SIG-M5 treated with dmso at 0.1 percent for 504 hours (cell line): ENCODE data around the gene STRA8.
A peak's percentile ranks its signal among the peaks of the same experiment; 100 is the strongest.
"Not testable (repeated sequence)": the region's sequence is repeated elsewhere in the genome, so short reads cannot be mapped to it uniquely, and the experiment has no call there.

ENCODE experiments used
- DNase-seq: peaks from one replicate; lab custom pipeline; 2025; ENCODE audit not compliant: unreplicated experiment; lab: John Stamatoyannopoulos, UW

Gene STRA8

DNA sequence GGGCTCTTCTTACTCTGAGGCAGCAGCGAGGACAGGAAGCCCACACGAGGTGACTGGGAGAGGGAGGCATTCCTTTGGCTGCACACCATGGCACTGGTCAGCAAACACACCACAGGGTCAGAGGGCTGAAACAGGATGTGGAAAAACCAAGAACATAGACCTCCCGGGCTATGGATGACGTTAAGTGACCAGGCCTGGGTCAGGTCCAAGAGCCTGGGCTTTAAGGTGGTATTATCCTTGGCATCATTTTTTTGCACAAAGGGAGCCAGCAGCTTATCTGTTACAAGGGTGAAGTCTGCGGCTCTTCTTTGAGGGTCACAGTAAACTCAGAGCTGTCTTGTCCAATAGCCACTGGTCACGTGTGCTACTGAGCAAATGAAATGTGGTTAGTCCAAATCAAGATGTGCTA lies 29.3 kb upstream of the STRA8 start:
- no peak for DNase-seq

DNA sequence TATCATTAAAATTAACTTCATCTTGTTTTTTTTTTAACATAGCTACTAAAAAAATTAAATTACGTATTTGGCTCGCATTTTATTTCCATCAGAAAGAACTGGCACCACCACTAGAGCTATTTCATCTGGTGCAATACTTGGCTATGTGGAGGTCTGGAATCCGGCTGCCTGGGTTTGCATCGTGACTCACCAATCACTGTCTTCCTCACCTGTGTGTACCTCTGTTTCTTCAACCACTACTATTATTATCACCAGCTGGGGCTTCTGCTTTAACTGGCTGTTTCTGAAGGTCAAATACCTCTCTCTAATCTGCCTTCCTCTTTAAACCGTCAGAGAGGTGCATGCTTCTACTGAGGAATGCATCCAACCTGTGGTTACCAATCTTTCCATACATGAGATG lies 28.8 kb upstream of the STRA8 start:
- no peak for DNase-seq

DNA sequence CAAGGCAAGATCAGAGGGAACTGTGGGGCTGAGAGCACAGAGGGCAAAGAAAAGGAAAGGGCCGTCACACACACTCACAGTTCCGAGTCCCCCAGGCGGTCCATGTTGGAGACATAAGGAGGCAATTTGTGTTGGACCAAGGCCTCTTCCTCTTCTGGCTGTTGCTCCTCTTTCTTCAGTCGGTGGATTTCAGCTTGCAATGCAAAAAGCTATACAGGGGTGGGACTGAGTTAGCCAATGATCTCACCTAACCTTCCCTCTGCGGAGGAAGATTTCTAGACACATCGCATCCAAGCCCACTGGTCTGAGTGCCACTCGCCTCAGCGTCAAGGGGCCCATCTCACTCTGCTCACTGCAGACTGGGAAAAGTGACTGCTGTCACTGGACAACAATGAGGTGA lies 27.8 kb upstream of the STRA8 start:
- no peak for DNase-seq

DNA sequence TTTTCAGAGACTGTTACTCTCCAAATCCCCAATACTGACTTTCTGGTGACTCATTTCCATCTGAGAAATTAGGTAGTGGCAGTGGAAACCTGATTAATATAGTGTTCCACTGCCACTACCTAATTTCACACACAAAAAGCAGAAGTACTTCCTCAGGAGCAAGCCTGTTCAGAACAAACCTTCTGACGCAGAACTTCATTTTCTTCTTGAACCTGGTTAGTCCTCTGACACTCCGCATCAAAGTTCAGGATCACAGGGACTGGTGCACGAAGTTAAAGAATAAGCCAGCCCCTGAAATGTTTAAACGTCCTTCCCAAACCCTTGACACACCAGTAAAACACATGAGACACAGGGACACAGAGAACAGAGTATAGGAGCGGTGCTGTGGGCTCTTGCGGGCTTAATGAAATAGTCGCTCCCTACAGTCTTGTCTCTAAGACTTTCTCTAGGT lies 26.7 kb upstream of the STRA8 start:
- peak; percentile 31 for DNase-seq

DNA sequence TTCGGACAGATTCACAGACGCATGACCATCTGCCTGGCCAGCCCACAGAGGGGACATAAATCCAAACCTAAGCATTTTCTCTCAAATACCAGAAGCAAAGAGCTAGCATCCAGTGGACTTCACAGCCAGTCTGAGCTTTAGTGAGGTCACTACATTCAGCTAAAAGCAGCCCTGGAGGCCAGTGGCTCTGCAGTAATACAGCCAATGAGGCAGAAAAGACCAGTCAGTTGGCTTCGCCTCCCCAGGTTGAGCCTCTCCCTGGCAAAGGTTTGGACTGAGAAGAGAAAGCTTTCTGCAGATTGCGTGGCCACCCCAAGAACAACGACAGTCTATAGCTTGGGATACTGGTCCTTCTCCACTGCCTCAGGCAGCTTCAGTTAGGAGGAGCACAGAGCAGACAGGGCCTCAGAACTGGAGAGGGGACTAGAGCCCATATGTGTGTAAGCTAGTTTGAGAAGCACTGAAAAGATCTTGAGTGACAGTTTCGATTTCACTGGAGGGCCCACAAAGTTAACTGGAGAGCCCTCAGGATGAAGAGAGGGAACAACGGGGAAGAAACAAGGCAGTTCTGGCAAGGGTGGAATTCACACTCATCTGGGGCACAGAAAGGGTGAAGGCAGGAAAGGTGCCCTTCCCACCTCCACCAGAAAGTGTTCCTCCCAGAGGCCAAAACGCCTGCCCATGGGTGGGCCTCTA lies 26.1 kb upstream of the STRA8 start:
- no peak for DNase-seq

DNA sequence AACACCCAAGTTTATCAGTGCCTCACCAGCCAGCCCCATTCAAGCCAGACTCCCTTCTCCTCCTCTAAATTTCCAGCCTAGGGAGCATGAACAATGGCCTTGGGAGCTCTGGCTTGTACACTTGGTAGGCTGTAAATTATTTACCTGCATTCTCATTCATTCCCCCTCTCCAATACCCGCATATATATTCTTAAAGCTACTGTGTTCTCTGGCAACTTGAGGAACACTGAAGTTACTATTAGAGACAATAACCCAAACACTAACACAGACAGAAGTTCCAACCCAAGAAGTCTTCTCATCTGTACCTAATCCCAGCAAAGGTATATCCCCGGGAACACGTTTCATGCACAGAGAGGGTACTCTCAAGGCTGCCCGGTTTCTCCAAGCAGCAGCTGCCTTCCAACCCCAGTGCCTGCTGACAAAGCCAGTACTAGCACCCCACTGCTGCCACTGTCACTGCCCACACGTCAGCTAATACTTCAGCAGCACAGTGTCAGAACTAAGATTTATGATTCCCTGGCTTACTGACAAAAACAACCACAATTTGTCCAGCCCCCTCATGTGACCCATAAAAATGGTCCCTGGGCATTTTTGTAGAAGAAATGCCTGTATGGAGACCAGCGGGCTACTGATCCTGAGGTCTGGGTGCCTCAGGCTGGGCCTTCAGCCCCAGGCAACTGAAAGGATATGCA lies 25.4 kb upstream of the STRA8 start:
- no peak for DNase-seq

DNA sequence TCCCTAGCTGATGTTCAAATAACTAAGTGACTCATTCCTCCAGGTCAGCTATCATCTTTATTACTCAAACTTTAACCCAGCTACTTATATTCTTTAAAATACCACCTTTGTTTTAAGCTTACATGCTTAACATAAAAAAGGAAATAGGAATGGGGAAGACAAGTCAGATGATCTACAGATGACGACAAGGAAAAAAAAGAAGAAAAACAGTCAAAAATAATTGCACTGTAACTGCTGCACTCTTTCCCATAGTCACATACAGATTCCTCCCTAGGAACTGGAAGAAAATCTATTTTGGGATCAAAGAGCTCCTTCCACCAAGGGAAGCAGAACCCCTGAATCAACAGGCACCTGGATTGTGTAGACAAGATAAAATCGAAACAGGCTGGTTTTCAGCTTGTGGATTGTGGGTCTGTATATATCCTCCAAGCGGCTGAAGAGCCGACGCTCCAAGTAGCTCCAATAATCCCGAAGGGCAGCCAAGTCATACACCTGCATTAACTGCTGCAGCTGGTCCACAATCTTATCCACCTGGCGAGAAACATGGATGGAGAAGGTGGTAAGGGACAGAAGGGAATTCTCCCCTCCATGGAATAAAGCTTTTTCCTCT lies 24.3 kb upstream of the STRA8 start:
- DNase-seq: no peak

DNA sequence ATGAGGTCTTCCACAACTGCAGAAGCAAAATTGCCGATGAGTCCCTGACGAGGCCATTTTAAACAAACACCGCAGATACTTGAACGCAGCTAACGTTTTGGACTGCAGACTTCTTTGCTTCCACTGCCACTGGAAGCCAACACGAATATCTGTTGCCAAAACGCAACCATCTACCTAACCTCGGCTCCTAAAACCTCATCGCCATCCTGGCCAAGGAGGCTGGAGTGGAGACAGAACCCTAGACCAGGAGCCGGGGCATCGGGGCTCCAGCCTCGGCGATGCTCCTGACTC lies 22.8 kb upstream of the STRA8 start:
- peak; percentile 18 for DNase-seq

DNA sequence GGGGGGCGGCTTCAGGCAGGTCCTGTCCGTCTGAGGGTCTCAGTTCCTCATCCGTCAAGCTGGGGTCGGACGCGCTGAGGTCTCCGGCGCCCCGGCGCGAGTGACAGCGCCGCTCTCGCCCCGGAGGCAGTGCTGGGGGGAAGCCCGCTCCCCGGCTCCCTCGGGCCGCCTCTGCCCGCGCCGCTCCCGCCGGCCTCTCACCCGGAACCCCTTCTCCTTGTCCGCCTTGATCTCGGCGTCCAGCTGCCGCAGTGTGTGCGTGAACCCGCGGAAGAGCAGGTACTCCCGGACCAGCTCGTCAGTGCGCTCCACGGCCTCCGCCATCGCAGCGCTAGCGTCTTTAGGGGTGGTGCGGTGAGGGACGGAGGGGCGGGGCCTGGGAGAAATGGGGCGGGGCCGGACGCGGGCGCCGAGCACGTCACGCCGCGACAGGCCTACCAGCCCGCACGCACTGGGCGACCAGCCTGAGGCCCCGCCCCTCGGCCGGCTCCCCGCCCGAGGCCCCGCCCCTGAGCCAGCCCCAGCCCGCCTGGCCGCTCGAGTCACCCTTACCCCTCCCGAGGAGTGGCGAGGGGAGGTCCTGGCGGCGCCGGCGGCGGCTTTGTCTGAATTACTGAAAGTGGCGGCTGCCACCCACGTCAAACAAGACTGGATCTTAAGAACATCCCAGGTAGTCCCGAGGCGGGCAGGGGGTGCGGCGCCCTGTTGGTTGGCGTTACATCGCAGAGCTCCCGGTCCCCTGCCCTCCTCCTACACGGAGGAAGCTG lies 22.3 kb upstream of the STRA8 start, which contains the start of gene WDR91:
Gene WDR91 (minus strand): TSS at position 348 of the 767 bp plus-strand sequence. CDS start 24 bp downstream, at position 324.
- DNase-seq: peak; percentile 80

DNA sequence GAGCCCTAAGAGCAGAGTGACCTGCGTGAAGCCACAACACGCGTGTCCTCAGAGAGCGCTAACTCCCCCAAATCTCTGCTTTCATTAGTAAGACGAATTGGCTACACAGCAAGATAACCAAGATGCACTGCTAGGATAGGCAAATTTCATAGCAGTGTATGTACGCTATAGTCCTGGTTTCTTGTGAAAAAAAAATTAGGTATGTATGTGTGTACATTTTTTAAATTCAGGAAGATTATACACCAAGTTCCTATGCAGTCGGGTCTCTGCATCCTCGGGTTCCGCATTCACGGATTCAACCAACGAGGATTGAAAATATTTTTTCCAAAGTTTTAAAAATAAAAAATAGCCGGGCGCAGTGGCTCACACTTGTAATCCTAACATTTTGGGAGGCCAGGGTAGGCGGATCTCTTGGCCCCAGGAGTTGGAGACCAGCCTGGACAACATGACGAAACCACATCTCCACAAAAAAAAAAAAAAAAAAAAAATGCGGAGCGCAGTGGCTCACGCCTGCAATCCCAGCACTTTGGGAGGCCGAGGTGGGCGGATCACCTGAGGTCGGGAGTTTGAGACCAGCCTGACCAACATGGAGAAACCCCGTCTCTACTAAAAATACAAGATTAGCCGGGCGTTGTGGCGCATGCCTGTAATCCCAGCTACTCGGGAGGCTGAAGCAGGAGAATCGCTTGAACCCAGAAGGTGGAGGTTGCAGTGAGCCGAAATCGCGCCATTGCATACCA lies 21.5 kb upstream of the STRA8 start:
- DNase-seq: peak; percentile 57

DNA sequence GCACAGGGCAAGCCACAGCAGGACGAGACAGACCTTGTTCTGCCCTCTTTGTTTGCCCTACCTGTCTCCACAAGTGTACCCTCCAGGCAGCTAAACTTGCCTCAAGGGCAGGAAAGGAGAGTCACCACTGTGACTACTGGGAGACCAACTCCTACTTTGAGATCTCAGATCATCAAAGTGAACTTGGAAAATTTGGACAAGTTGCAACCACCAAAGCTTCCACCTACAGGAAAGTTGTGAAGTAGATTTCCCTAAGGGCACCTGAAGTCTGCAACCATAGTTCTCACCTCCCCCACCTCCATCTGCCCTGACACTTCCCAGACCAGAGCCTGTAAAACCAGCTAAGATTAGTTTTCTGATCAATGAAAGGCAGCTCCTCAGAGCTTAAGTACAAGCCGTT lies 19.8 kb upstream of the STRA8 start:
- no peak for DNase-seq

DNA sequence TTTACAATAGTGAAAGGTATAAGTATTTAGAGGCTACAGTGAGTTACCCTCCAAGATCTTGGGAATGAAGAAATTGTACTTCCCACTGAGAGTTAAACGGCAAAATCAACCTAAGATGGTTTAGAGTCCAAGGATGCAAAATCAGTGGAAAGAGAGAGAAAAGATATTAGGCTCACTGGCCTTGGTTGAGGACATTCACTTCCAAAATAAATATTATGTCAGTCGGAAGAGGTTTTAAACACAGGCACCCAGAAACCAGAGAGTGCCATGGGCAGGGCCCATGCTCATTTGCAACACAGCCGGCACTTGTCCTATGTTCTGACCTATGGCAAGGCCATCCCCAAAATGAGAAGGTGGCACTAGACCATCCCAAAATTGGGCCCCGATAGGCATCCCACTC lies 18.5 kb upstream of the STRA8 start:
- no peak for DNase-seq

DNA sequence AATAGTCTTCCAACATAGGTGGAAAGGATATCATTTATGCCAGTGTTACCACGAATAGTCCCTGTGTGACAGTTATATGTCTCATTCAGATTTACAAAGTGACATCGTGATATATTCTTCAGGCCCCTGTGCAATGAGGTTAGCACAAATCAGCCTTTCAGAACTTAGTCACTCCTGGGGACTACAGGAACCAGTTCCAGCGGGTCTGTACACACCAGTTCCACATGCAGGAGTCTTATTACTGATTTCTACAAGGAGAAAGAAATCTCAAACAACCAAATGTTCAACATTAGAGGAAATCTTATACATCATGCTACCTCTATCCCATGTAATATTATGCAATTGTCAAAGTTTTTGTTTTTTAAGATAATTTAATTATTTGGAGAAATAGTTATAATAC lies 17.9 kb upstream of the STRA8 start:
- no peak for DNase-seq

DNA sequence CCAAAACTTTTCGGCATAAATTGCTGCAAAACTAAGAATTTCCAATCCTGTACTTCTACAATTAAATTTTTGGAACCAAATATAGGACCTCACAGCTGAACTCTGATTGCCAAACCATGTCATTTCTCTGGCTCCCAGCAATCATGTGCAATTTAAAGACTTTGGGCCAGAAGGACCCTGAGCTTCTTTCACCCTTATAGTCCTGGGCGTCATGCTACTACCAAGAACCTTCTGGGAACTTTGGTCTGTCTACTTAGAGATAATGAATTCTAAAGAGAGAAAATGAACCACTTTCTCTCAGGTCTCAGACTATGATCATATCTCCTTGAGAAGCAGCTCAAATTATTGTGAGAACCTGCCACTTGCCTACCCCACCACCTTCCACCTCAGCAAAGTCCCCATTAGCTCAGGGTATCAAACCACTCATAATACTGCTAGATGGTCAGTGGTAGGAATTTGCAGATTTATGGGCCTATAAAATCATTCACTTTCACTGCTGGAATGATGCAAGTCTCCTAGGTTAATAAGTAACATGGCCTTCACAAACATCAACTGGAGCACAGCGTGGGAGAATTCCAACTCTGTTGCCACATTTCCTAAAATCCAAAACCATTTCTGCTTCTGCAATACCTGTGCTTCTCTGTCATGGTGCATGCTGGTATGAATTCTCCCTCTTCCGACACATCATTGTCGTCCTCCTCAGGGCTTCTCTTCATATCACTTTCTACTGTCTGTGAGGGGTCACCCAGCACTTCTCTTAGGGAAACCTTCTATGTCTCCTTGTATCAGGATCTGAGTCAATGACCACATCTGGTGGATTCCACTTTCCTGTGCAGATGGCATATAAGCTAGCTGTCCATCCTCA lies 15.8 kb upstream of the STRA8 start:
- no peak for DNase-seq

DNA sequence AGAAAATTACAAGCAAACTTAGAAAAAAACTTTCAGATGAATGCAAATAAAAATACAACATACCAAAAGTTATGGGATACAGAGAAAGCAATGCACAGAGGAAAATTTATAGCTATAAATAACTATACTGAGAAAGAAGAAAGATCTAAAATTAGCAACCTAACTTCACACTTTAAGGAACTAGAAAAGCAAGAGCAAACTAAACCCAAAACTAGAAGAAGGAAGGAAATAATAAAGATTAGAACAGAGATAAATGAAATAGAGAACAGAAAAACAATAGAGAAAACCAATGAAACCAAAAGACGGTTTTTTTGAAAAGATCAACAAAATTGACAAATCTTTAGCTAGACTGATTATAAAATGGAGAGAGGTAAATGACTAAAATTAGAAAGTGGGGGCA lies 9.6 kb upstream of the STRA8 start:
- DNase-seq: peak; percentile 81

DNA sequence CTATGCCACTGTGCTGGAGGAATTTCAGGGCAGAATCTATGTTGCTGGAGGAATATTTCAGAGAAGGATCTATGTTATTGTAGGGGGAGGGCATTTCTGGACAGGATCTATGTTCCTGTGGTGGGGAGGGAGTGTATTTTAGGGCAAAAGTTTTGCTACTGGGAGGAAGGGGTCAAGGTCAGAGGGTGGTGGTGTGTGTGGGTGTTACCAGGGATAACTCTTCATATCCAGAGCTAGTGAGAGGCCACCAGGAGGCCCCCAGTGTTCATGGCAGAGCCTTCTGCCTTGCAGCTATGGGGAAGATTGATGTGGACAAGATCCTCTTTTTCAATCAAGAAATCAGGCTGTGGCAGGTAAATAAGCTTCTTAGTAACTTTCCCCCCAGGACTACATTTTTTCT lies 2.0 kb upstream of the STRA8 start:
- DNase-seq: no peak

DNA sequence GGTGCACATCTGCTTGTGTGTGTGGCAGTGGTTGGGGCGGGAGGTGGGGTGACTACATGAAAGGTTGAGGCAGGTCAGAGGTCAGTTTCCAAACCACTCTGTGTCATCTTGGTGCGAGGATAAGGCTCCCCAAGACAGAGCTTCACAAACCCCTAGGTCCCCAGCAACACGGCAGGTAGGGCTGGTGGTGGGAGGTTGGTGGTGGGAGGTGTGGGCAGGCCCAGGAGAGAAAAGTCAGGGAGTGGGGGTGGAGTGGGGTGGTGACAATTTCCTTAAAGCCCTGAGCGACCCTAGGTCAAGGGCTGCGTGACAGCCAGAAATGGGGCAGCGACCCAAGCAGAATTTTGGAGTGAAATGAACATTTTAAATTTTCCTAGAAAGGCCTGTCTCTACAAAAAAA lies 1.6 kb upstream of the STRA8 start:
- DNase-seq: no peak

DNA sequence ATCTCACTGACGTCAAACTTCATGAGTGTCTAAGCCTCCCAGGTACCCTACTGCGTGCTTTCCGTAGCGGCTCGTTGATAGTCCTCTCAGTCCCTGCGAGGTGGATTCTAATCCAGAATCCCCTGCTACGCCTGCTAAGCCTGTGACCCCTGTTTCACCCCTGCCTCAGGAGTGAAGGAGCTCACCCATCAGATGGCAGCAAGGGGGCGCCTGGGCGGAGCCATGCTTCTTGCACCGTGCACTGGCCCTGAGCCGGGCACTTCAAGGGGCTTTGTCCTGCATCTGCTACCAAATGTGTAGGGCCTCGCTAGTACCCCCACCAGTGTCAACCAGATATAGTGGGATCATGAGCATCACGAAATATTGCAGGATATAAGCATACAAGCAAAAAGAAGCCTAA lies 918 bp upstream of the STRA8 start:
- no peak for DNase-seq

DNA sequence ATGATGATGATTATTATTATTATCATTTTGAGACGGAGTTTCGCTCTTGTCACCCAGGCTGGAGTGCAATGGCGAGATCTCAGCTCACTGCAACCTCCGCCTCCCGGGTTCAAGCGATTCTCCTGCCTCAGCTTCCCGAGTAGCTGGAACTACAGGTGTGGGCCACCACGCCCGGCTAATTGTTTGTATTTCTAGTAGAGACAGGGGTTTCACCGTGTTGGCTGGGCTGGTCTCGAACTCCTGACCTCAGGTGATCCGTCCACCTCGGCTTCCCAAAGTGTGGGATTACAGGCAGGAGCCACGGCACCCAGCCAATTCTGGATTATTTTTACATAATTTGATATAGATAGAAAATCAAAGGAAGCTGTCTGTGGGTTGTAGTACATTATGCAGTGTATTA lies 457 bp downstream of the STRA8 start:
- DNase-seq: not testable (repeated sequence)

DNA sequence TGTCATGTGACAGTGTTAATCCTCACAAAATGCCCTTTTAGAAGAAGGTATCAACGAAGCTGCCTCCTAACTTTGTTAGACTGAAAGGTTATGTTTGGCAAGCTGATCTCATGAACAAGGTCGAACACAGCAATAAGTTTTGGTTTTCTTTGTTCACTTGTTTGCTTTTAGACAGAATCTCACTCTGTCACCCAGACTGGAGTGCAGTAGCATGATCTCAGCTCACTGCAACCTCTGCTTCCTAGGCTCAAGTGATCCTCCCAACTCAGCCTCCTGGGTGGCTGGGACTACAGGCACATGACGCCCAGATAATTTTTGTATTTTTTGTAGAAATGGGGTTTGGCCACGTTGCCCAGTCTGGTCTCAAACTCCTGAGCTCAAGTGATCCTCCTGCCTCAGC lies 1.1 kb downstream of the STRA8 start:
- DNase-seq: no peak
